HEK293 (cell line): Measurements from ENCODE around the gene THEM5.

Experiments used
- CTCF ChIA-PET: fragments of 350-600 bp; formaldehyde crosslinking; extraction: SDS; loops from one replicate; lab custom pipeline; 2021; ENCODE audit warnings: antibody characterized with exemption; lab: Yijun Ruan, JAX
- POLR2A ChIA-PET: fragments of 300-600 bp; formaldehyde crosslinking; extraction: SDS; loops from one replicate; lab custom pipeline; 2020; ENCODE audit warnings: antibody characterized with exemption, inconsistent platforms; lab: Yijun Ruan, JAX
- H3K27ac ChIP-seq: fragments of 200-500 bp; sonication (Bioruptor generic); 2 replicates; pipeline ENCODE4 v1.5.1; 2014; ENCODE audit warnings: low read depth, low read length, control low read depth, inconsistent platforms; ENCODE audit errors: extremely low read depth
- H3K36me3 ChIP-seq, 2 experiments: fragments of 200-500 bp in 1 of 2; sonication (Bioruptor generic) in 1 of 2; 1 replicate in 1 of 2; 2 replicates in 1 of 2; pipeline ENCODE4 v1.5.1; 2014 to 2017; ENCODE audit warnings: inconsistent platforms in 2 of 2, low read length in 2 of 2; ENCODE audit not compliant: control insufficient read depth in 2 of 2, insufficient read depth in 1 of 2
- H3K4me1 ChIP-seq: fragments of 200-500 bp; sonication (Bioruptor generic); 2 replicates; pipeline ENCODE4 v1.5.1; 2014; ENCODE audit warnings: mild to moderate bottlenecking, low read length, inconsistent platforms; ENCODE audit not compliant: control insufficient read depth, insufficient read depth
- H3K4me3 ChIP-seq: 2 replicates; pipeline ENCODE4 v1.5.1; 2011; ENCODE audit warnings: low read depth, mild to moderate bottlenecking, control low read depth, low read length, moderate library complexity
- H3K9me3 ChIP-seq: fragments of 200-500 bp; sonication (Bioruptor generic); 2 replicates; pipeline ENCODE4 v1.5.1; 2014; ENCODE audit warnings: low read depth, low read length, inconsistent platforms; ENCODE audit not compliant: control insufficient read depth, insufficient read depth
- EGR2 ChIP-seq: fragments of 450-650 bp; formaldehyde crosslinking; IDR thresholded peaks from 2 replicates; pipeline ENCODE4 v1.5.1; 2016; ENCODE audit warnings: low read depth, missing biosample characterization, missing genetic modification characterization
- GFI1B ChIP-seq: fragments of 450-650 bp; formaldehyde crosslinking; IDR thresholded peaks from 2 replicates; pipeline ENCODE4 v1.5.1; 2016; ENCODE audit warnings: missing biosample characterization, missing genetic modification characterization
- GLI2 ChIP-seq: fragments of 450-650 bp; formaldehyde crosslinking; IDR thresholded peaks from 2 replicates; pipeline ENCODE4; 2017; ENCODE audit warnings: missing biosample characterization, missing genetic modification characterization, low read depth, borderline replicate concordance
- KLF10 ChIP-seq: fragments of 450-650 bp; IDR thresholded peaks from 2 replicates; pipeline ENCODE4 v1.5.1; 2018; ENCODE audit warnings: missing biosample characterization, mild to moderate bottlenecking, missing genetic modification characterization
- PRDM6 ChIP-seq: fragments of 450-650 bp; formaldehyde crosslinking; IDR thresholded peaks from 2 replicates; pipeline ENCODE4 v1.5.1; 2017; ENCODE audit warnings: missing biosample characterization, missing genetic modification characterization
- SCRT2 ChIP-seq: fragments of 450-650 bp; formaldehyde crosslinking; IDR thresholded peaks from 2 replicates; pipeline ENCODE4 v1.5.1; 2016; ENCODE audit warnings: missing biosample characterization, missing genetic modification characterization
- SP3 ChIP-seq: fragments of 450-650 bp; formaldehyde crosslinking; IDR thresholded peaks from 2 replicates; pipeline ENCODE4 v1.5.1; 2016; ENCODE audit warnings: missing biosample characterization, missing genetic modification characterization
- YY1 ChIP-seq: fragments of 450-650 bp; formaldehyde crosslinking; IDR thresholded peaks from 2 replicates; pipeline ENCODE4 v1.5.1; 2018; ENCODE audit warnings: missing biosample characterization, missing genetic modification characterization
- ZBTB20 ChIP-seq: fragments of 450-650 bp; formaldehyde crosslinking; IDR thresholded peaks from 2 replicates; pipeline ENCODE4 v1.5.1; 2016; ENCODE audit warnings: missing biosample characterization, missing genetic modification characterization
- ZIC2 ChIP-seq: fragments of 450-650 bp; formaldehyde crosslinking; IDR thresholded peaks from 2 replicates; pipeline ENCODE4 v1.5.1; 2016; ENCODE audit warnings: missing biosample characterization, missing genetic modification characterization
- ZNF146 ChIP-seq: fragments of 450-650 bp; formaldehyde crosslinking; IDR thresholded peaks from 2 replicates; pipeline ENCODE4 v1.5.1; 2016; ENCODE audit warnings: missing biosample characterization, missing genetic modification characterization
- ZNF266 ChIP-seq: fragments of 450-650 bp; formaldehyde crosslinking; IDR thresholded peaks from 2 replicates; pipeline ENCODE4 v1.5.1; 2016; ENCODE audit warnings: missing biosample characterization, missing genetic modification characterization, low read depth
- ZNF335 ChIP-seq: fragments of 450-650 bp; formaldehyde crosslinking; conservative IDR thresholded peaks from 2 replicates; pipeline ENCODE4 v1.5.1; 2016; ENCODE audit warnings: missing biosample characterization, missing genetic modification characterization
- ZNF394 ChIP-seq: fragments of 450-650 bp; formaldehyde crosslinking; IDR thresholded peaks from 2 replicates; pipeline ENCODE4 v1.5.1; 2016; ENCODE audit warnings: missing biosample characterization, missing genetic modification characterization, mild to moderate bottlenecking, moderate library complexity, borderline replicate concordance
- ZNF514 ChIP-seq: fragments of 450-650 bp; formaldehyde crosslinking; IDR thresholded peaks from 2 replicates; pipeline ENCODE4 v1.5.1; 2016; ENCODE audit warnings: missing biosample characterization, missing genetic modification characterization
- ZNF596 ChIP-seq: fragments of 450-650 bp; IDR thresholded peaks from 2 replicates; pipeline ENCODE4 v1.5.0; 2018; ENCODE audit warnings: missing biosample characterization, mild to moderate bottlenecking, missing genetic modification characterization, moderate library complexity
- ZNF660 ChIP-seq: fragments of 450-650 bp; IDR thresholded peaks from 2 replicates; pipeline ENCODE4 v1.5.1; 2018; ENCODE audit warnings: missing biosample characterization, mild to moderate bottlenecking, missing genetic modification characterization
- ZNF670 ChIP-seq: fragments of 450-650 bp; formaldehyde crosslinking; IDR thresholded peaks from 2 replicates; pipeline ENCODE4 v1.5.1; 2016; ENCODE audit warnings: missing biosample characterization, missing genetic modification characterization, low read depth
- ZNF704 ChIP-seq: fragments of 450-650 bp; formaldehyde crosslinking; IDR thresholded peaks from 2 replicates; pipeline ENCODE4 v1.5.1; 2016; ENCODE audit warnings: missing biosample characterization, missing genetic modification characterization
- ZNF777 ChIP-seq: fragments of 450-650 bp; formaldehyde crosslinking; IDR thresholded peaks from 2 replicates; pipeline ENCODE4 v1.5.1; 2017; ENCODE audit warnings: missing biosample characterization, missing genetic modification characterization, borderline replicate concordance

The THEM5 gene

GRCh38 chr1:151849126-151849525 lies 4.4 kb downstream of the THEM5 start (continued):
- TF ChIP-seq YY1 (tag by site-specific recombination) (no peak), PRDM6 (tag by site-specific recombination) (no peak), ZBTB20 (tag by site-specific recombination) (no peak), SP3 (no peak), ZNF777 (tag by site-specific recombination) (no peak), KLF10 (tag by site-specific recombination) (no peak)

GRCh38 chr1:151847867-151848596 lies 5.5 kb downstream of the THEM5 start:
- Histone ChIP-seq H3K27ac (no peak overlapping the region), H3K9me3 (no peaks in the 10 kb centered on the region), H3K4me3 (no peak overlapping the region), H3K4me1 (no peaks in the 10 kb centered on the region), H3K36me3 (no peaks in the 10 kb centered on the region)
- TF ChIP-seq ZNF704 (tag by site-specific recombination) (no peak), ZNF394 (no peak), ZNF266 (tag by site-specific recombination) (no peak), ZNF514 (tag by site-specific recombination) (no peak), GFI1B (no peak), SCRT2 (tag by site-specific recombination) (no peak)
- POLR2A ChIA-PET = no interaction called here
- CTCF ChIA-PET = interaction anchor here (1.7 kb wide), 1 partner anchor 12 kb away, joined by 15 read pairs; no protein-coding TSS in a partner anchor

GRCh38 chr1:151846686-151847237 lies 6.8 kb downstream of the THEM5 start:
- H3K27ac ChIP-seq = no peak overlapping the region
- ChIA-PET POLR2A (interaction anchor here (0.5 kb wide), 1 partner anchor 7 kb away, joined by 5 read pairs; no protein-coding TSS in a partner anchor), CTCF (interaction anchor here (0.6 to 1.7 kb wide), 3 partner anchors 10 to 1318 kb away, joined by 3 to 11 read pairs (median 3); partner anchors contain the start of gene LCE2A)

GRCh38 chr1:151846062-151846568 lies 7.4 kb downstream of the THEM5 start:
- H3K9me3 ChIP-seq = no peaks in the 10 kb centered on the region
- H3K4me1 ChIP-seq = no peaks in the 10 kb centered on the region
- TF ChIP-seq EGR2 (tag by site-specific recombination) = no peak
- peak; percentile 62 for TF ChIP-seq ZIC2 (tag by site-specific recombination)
- 0 out of 2 replicates have a peak, but pooled peaks have one; percentile 32 for TF ChIP-seq ZNF660 (tag by site-specific recombination)
- no peak for TF ChIP-seq GLI2
- TF ChIP-seq ZNF146 (tag by site-specific recombination) = no peak
- no peak for TF ChIP-seq ZNF596
- TF ChIP-seq, all 188 proteins: peak for 2
- Histone ChIP-seq H3K36me3 (no peaks in the 10 kb centered on the region), H3K4me3 (no peak overlapping the region), H3K27ac (no peak overlapping the region)
- ChIA-PET POLR2A (interaction anchor here (0.5 kb wide), 1 partner anchor 8 kb away, joined by 5 read pairs; no protein-coding TSS in a partner anchor), CTCF (interaction anchor here (0.6 to 1.7 kb wide), 4 partner anchors 9 to 1317 kb away, joined by 3 to 11 read pairs (median 3); partner anchors contain the start of gene LCE2A)

More at GRCh38 chr1:151846686-151847237, 6.8 kb downstream of the THEM5 start:
- Histone ChIP-seq H3K9me3 (no peaks in the 10 kb centered on the region), H3K36me3 (no peaks in the 10 kb centered on the region), H3K4me1 (no peaks in the 10 kb centered on the region), H3K4me3 (no peak overlapping the region)
- peak; percentile 73 for TF ChIP-seq ZNF335
- no peak for TF ChIP-seq ZNF670 (tag by site-specific recombination)
